DMS114 treated with DMSO at 0.1 percent for 48 hours (cell line): ENCODE data around the gene TRAF4.
"Not testable (repeated sequence)": the region's sequence is repeated elsewhere in the genome, so short reads cannot be mapped to it uniquely, and the experiment has no call there.

Experiments used
- DNase-seq: peaks from one replicate; lab custom pipeline; 2025; ENCODE audit not compliant: unreplicated experiment; lab: John Stamatoyannopoulos, UW

TRAF4 gene

GRCh38 chr17:28765038-28765437 lies 21.2 kb downstream of the TRAF4 start:
- no peak for DNase-seq

GRCh38 chr17:28773736-28774135 lies 29.9 kb downstream of the TRAF4 start:
- DNase-seq = no peak

GRCh38 chr17:28774206-28774605 lies 30.4 kb downstream of the TRAF4 start:
- no peak for DNase-seq

- DNase-seq = no peak
These were observed 33.4 kb downstream of the TRAF4 start for GRCh38 chr17:28777178-28777577.

DNA sequence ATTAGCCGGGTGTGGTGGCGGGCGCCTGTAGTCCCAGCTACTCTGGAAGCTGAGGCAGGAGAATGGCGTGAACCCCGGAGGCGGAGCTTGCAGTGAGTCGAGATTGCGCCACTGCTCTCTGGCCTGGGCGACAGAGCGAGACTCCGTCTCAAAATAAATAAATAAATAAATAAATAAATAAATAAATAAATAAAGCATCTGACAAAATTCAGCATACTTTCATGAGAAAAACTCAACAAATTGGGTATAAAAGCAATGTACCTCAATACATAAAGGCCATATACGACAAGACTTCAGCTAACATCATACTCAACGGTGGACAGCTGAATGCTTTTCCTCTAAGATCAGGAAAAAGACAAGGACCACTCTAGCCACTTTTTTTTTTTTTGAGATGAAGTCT lies 35.8 kb downstream of the TRAF4 start:
- not testable (repeated sequence) for DNase-seq

DNA sequence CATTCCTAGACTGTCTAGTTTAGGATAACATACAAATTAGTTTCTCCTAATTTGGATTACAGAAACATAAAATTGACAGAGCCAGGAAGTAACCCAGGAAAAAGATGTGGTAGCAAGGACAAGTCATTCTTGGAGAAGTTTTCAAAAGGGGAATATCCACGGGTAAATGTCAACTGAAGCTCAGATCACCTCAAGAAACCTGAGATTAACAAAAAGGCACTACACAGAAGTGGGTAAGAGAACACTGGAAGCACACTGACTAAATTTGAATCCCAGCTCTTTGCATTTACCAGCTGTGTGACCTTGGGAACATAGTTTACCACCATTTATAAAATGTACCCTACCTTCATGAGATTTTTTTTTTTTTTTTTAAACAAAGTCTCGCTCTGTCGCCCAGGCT lies 39.4 kb downstream of the TRAF4 start:
- no peak for DNase-seq

- DNase-seq = no peak
These were observed 44.3 kb downstream of the TRAF4 start for GRCh38 chr17:28788100-28788499.

GRCh38 chr17:28792877-28793661 lies 49.3 kb downstream of the TRAF4 start:
- peak; percentile 26 for DNase-seq

GRCh38 chr17:28794846-28795441 lies 51.1 kb downstream of the TRAF4 start:
- not testable (repeated sequence) for DNase-seq

- no peak for DNase-seq
These were observed 52.3 kb downstream of the TRAF4 start for GRCh38 chr17:28796062-28796461.
